Lower lobe of right lung (tissue), 2 donors: ENCODE measurements around the gene CEP164. TPM values are rescaled to one million over a fixed set of nuclear protein-coding genes. Genes with fewer than 3 reads are reported as not detected.

Experiments used
- ATAC-seq, 2 donors: fragments of 200-7000 bp; cut with Tn5 transposase; one replicate each; pipeline ENCODE4 v1.9.1; 2020 to 2022; ENCODE audit warnings: mild to moderate bottlenecking in 2 of 2, moderate library complexity in 2 of 2
- DNase-seq: peaks from one replicate; pipeline ENCODE4 v3.0.0-alpha.2; 2020
- H3K27ac ChIP-seq: fragments of 200-600 bp; one replicate; pipeline ENCODE4 v1.8.0; 2022
- H3K27me3 ChIP-seq: fragments of 200-600 bp; one replicate; pipeline ENCODE4 v1.8.0; 2022; ENCODE audit warnings: low read depth
- H3K36me3 ChIP-seq: fragments of 200-600 bp; one replicate; pipeline ENCODE4 v1.8.0; 2022; ENCODE audit warnings: mild to moderate bottlenecking
- H3K4me1 ChIP-seq: fragments of 200-600 bp; one replicate; pipeline ENCODE4 v1.8.0; 2022
- H3K4me3 ChIP-seq: fragments of 200-600 bp; one replicate; pipeline ENCODE4 v1.8.0; 2022; ENCODE audit warnings: mild to moderate bottlenecking
- H3K9me3 ChIP-seq: fragments of 200-600 bp; one replicate; pipeline ENCODE4 v1.8.0; 2022
- intact Hi-C: fragments of 100-400 bp; cut with DNase I; formaldehyde crosslinking; loops from one replicate; pipeline ENCODE4 v1.11.0; 2022
- total RNA-seq: library from RNA; stranded (reverse); fragmentation: NEBNext Ultra II Directional; extraction: Animal tissue kit (Norgen Biotek cat#: 25700); gene quantifications from one replicate; pipeline ENCODE4 v1.2.1, GENCODE V29; 2021
- TF ChIP-seq, protein P1 (sequence below): fragments of 200-600 bp; IDR thresholded peaks from one replicate; pipeline ENCODE4 v1.8.0; 2022; ENCODE audit warnings: antibody characterized with exemption, mild to moderate bottlenecking
- donor health status: DM: no; HTN: yes; CAD: no; lungs with severe emphysema.

Gene CEP164
- total RNA-seq, 1 donor from 2014 or later: 27.3 TPM

DNA sequence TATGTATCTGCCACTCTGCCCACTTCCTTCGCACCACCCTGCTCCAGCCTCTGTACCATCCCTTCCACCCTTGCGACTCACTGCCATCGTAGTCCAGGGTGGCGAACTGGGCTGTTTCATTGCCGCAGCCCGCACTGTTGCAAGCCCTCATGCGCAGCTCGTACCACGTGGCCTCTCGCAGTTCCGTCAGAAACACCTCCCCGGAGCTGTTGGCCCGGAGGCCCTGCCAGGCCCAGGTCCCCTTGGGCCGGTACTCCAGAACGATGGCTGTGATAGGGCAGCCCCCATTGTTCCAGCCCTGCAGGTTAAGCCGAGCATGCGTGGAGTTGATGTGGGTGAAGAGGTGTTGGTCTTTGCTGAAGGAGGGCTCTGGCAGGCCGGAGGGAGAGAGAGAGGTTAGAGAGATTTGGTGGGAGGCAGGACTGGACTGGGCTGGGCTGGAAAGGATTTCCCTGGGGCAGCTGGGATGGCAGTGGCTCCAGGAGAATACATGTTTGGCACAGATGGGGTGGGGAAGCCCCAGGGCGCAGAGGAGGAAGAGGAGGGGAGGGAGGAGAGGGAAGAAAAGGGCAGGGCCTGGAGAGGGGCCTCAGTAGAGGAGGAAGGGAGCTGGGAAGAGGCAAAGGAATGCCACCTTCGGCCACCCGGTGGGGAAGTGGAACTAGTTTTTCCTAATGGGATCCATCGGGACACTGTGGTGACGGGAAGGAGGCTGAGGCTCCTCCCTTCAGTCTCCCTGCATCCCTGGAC is 109.6 kb downstream of the CEP164 start:
- Histone ChIP-seq H3K4me3 (no peak overlapping the region), H3K36me3 (no peaks in the 10 kb centered on the region), H3K27me3 (no peaks in the 10 kb centered on the region), H3K27ac (no peak overlapping the region), H3K9me3 (no peaks in the 10 kb centered on the region), H3K4me1 (no peaks in the 10 kb centered on the region)
- DNase-seq: no peak
- no peak for ATAC-seq
- intact Hi-C loops: no loop called here
- TF ChIP-seq, protein P1, sequence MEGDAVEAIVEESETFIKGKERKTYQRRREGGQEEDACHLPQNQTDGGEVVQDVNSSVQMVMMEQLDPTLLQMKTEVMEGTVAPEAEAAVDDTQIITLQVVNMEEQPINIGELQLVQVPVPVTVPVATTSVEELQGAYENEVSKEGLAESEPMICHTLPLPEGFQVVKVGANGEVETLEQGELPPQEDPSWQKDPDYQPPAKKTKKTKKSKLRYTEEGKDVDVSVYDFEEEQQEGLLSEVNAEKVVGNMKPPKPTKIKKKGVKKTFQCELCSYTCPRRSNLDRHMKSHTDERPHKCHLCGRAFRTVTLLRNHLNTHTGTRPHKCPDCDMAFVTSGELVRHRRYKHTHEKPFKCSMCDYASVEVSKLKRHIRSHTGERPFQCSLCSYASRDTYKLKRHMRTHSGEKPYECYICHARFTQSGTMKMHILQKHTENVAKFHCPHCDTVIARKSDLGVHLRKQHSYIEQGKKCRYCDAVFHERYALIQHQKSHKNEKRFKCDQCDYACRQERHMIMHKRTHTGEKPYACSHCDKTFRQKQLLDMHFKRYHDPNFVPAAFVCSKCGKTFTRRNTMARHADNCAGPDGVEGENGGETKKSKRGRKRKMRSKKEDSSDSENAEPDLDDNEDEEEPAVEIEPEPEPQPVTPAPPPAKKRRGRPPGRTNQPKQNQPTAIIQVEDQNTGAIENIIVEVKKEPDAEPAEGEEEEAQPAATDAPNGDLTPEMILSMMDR: no peak

GRCh38 chr11:117437791-117438130 is 110.1 kb downstream of the CEP164 start:
- Histone ChIP-seq H3K27ac (no peak overlapping the region), H3K4me1 (no peaks in the 10 kb centered on the region), H3K9me3 (no peaks in the 10 kb centered on the region), H3K4me3 (no peak overlapping the region), H3K36me3 (no peaks in the 10 kb centered on the region), H3K27me3 (no peaks in the 10 kb centered on the region)
- no peak for ATAC-seq
- TF ChIP-seq, protein P1: no peak
- intact Hi-C loops: no loop called here
- no peak for DNase-seq

DNA sequence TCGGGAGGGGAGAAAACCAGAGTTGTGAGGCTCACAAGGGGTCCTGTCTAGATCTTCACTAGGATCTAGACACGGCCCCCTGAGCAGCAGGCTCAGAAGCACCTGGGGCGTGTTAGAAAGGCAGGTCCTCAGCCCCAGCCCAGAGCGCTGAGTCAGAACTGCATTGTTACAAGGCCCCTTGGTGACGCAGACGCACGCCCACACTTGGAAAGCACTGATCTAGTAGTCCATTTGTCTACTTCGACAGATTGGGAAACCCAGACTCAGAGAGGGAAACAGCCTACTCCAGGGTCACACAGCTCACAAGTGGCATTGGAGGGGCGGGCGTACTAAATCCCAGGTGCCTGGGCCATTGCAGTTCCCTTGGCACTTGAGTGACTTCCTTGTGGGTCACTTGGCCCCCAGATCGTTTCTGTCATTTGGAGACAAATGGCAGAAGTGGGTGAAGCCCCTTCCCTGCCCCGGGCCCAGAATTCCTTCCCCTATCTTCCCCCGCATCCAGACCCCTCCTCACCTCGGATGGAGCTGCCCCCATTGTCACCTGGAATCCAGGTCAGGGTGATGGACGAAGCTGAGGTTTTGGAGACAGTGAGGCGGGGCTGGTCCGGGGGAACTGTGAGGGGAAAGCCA is 110.8 kb downstream of the CEP164 start:
- TF ChIP-seq, protein P1: no peak
- ATAC-seq (no peak), DNase-seq (no peak)

DNA sequence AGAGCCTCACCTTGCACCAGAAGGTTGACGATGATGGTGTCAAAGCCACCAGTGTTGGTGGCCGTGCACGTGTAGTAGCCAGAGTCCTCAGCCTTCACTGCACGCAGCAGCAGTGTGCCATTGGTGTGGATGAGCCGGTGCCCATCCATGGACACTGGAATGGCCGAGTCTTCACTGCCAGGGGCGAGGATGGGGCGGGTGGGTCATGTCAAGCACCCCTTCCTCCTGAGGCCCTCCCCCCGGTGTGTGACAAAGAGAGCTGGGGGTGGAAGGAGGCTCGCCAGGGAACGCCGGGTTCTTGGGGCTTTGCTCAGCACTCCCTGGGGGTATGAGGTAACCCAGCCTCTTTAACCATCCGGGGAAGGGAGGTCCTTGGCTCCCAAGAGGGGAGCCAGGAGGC is 111.6 kb downstream of the CEP164 start:
- Histone ChIP-seq H3K4me3 (no peak overlapping the region), H3K27me3 (peaks cover 8% of the 10 kb centered on the region), H3K9me3 (no peaks in the 10 kb centered on the region), H3K36me3 (no peaks in the 10 kb centered on the region), H3K4me1 (no peaks in the 10 kb centered on the region), H3K27ac (no peak overlapping the region)
- TF ChIP-seq, protein P1: no peak
- DNase-seq: no peak
- intact Hi-C loops: no loop called here
- no peak for ATAC-seq

More for the DNA sequence above, 110.8 kb downstream of the CEP164 start:
- no peaks in the 10 kb centered on the region for H3K36me3 ChIP-seq
- H3K27ac ChIP-seq: no peak overlapping the region
- intact Hi-C loops: no loop called here
- H3K9me3 ChIP-seq: no peaks in the 10 kb centered on the region
- H3K4me1 ChIP-seq: no peaks in the 10 kb centered on the region
- peaks cover 7% of the 10 kb centered on the region for H3K27me3 ChIP-seq
- H3K4me3 ChIP-seq: no peak overlapping the region

DNA sequence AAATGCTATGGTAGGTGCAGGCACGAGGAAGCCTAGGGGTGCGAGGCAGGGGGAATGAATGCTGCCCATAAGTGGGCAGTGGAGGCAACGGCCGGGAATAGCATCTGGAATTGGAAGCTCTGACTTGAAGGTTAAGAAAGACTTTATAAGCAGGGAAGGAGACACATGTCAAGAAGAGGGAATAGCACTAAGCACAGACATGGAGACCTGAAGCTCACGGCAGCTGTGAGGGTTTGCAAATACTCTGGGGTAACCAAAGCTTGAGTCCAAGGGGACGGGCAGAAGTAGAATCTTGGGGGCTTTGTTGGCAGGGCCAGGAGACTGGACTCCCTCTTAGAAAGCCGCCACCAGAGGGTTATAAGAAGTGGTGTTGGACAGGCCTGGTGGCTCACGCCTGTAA is 112.6 kb downstream of the CEP164 start:
- intact Hi-C loops: no loop called here
- no peak for DNase-seq
- Histone ChIP-seq H3K27ac (no peak overlapping the region), H3K4me1 (no peaks in the 10 kb centered on the region), H3K4me3 (no peak overlapping the region), H3K36me3 (no peaks in the 10 kb centered on the region), H3K9me3 (no peaks in the 10 kb centered on the region), H3K27me3 (peaks cover 16% of the 10 kb centered on the region)
- no peak for ATAC-seq
- TF ChIP-seq, protein P1: no peak
